C4-2B (cell line): ENCODE data around the gene REV3L.
"Not testable (repeated sequence)": the region's sequence is repeated elsewhere in the genome, so short reads cannot be mapped to it uniquely, and the experiment has no call there.

ENCODE experiments used
- H3K27ac ChIP-seq: fragments of 450-650 bp; 2 replicates; pipeline ENCODE4 v1.5.1; 2017
- CTCF ChIP-seq: fragments of 450-650 bp; conservative IDR thresholded peaks from 2 replicates; pipeline ENCODE4 v1.5.1; 2017; ENCODE audit warnings: mild to moderate bottlenecking
- ZFX ChIP-seq: fragments of 450-650 bp; IDR thresholded peaks from 2 replicates; pipeline ENCODE4 v1.6.1; 2017

Gene REV3L

GRCh38 chr6:111337829-111338236 lies 145.2 kb downstream of the REV3L start:
- no peak for TF ChIP-seq CTCF
- TF ChIP-seq ZFX, result no peak
- no peak overlapping the region for H3K27ac ChIP-seq

- no peak overlapping the region for H3K27ac ChIP-seq
- no peak for TF ChIP-seq ZFX
- no peak for TF ChIP-seq CTCF
These were observed 153.0 kb downstream of the REV3L start for GRCh38 chr6:111329882-111330633.

GRCh38 chr6:111326563-111326962 lies 156.5 kb downstream of the REV3L start:
- TF ChIP-seq CTCF (no peak), ZFX (no peak)

GRCh38 chr6:111322145-111322544 lies 160.9 kb downstream of the REV3L start:
- TF ChIP-seq CTCF (no peak), ZFX (no peak)
- H3K27ac ChIP-seq, result no peak overlapping the region

More at GRCh38 chr6:111326563-111326962, 156.5 kb downstream of the REV3L start:
- H3K27ac ChIP-seq, result no peak overlapping the region

- H3K27ac ChIP-seq, result not testable (repeated sequence)
These were observed 175.1 kb downstream of the REV3L start for GRCh38 chr6:111307950-111308349.

GRCh38 chr6:111307275-111307858 lies 175.7 kb downstream of the REV3L start:
- no peak for TF ChIP-seq ZFX
- no peak overlapping the region for H3K27ac ChIP-seq

- TF ChIP-seq ZFX, result no peak
- no peak for TF ChIP-seq CTCF
- no peak overlapping the region for H3K27ac ChIP-seq
These were observed 176.7 kb downstream of the REV3L start for GRCh38 chr6:111306104-111306888.

- TF ChIP-seq ZFX (no peak), CTCF (no peak)
- H3K27ac ChIP-seq, result no peak overlapping the region
These were observed 181.1 kb downstream of the REV3L start for GRCh38 chr6:111301946-111302345.

- H3K27ac ChIP-seq, result not testable (repeated sequence)
These were observed 181.8 kb downstream of the REV3L start for GRCh38 chr6:111300938-111301800.
